ENCODE data around the gene CRTC3. TPM values are rescaled to one million over a fixed set of nuclear protein-coding genes. Genes with fewer than 3 reads are reported as not detected.
A peak's percentile ranks its signal among the peaks of the same experiment; 100 is the strongest.
"Not testable (repeated sequence)": the region's sequence is repeated elsewhere in the genome, so short reads cannot be mapped to it uniquely, and the experiment has no call there.

CRTC3 gene
- total RNA-seq, 2 experiments from 2014 or later, result 40.6 to 42.7 TPM

DNA sequence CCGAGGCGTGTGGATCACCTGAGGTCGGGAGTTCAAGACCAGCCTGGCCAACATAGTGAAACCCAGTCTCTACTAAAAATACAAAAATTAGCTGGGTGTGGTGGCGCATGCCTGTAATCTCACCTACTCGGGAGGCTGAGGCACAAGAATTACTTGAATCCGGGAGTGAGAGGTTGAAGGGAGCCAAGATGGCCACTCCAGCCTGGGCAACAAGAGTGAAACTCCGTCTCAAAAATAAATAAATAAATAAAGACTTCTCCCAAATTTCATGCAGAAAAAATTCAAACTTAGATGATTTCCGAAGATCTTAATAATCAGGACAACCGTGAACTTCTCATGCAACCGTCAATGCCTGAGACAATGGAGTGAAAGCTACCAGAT, 134.3 kb downstream of the CRTC3 start:
- peaks cover 14% of the 10 kb centered on the region for H3K27me3 Mint-ChIP-seq (ENCODE audit: low read depth)
- DNase-seq; H3K9me3 Mint-ChIP-seq; H3K27ac Mint-ChIP-seq; H3K36me3 Mint-ChIP-seq (ENCODE audit: low read depth): not testable (repeated sequence)
- intact Hi-C loops (cut with micrococcal nuclease), result loop anchor here (2.0 kb wide), 1 partner anchor 13 kb away; no protein-coding TSS in a partner anchor
- H3K4me1 Mint-ChIP-seq (ENCODE audit: low read depth), result peaks cover 57% of the 10 kb centered on the region
- H3K4me3 Mint-ChIP-seq, result peak overlapping the region; percentile 69
- CTCF ChIA-PET, result interaction anchor here (0.5 to 1.2 kb wide), 3 partner anchors 54 to 270 kb away, joined by 3 to 4 read pairs (median 3); no protein-coding TSS in a partner anchor

DNA sequence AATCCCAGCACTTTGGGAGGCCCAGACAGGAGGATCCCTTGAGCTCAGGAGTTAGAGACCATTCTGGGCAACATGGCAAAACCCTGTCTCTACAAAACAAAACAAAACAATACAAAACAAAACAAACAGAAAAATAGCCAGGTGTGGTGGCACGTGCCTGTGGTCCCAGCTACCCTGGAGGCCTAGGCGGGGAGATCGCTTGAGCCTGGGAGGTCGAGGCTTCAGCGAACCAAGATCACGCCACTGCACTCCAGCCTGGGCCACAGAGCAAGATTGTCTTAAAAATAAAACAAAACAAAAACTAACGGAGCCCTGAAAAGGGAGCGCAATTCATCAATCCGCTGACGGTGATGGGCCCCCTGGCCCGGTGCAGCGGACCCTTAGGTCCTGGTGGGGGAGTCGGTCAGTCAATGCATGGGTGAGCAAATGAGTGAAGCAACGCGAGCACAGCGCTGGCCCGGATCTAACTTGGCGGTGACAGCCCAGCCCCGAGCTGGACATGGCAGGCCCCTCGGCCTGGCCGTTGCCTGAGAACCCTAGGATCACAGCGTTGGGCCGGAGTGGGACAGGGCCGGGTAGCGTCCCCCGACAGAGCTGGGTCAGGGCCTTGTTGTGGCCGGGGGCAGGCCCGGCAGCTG, 135.0 kb downstream of the CRTC3 start:
- Mint-ChIP-seq H3K4me3 (peak overlapping the region; percentile 69), H3K4me1 (ENCODE audit: low read depth) (peaks cover 50% of the 10 kb centered on the region), H3K27ac (no peak overlapping the region), H3K36me3 (ENCODE audit: low read depth) (no peaks in the 10 kb centered on the region), H3K27me3 (ENCODE audit: low read depth) (peaks cover 13% of the 10 kb centered on the region), H3K9me3 (no peaks in the 10 kb centered on the region)
- no peak for DNase-seq
- CTCF ChIA-PET, result interaction anchor here (0.6 to 1.2 kb wide), 5 partner anchors 17 to 446 kb away, joined by 3 to 5 read pairs (median 3); no protein-coding TSS in a partner anchor
- intact Hi-C loops (cut with micrococcal nuclease), result loop anchor here (2.0 kb wide), 1 partner anchor 14 kb away; no protein-coding TSS in a partner anchor

DNA sequence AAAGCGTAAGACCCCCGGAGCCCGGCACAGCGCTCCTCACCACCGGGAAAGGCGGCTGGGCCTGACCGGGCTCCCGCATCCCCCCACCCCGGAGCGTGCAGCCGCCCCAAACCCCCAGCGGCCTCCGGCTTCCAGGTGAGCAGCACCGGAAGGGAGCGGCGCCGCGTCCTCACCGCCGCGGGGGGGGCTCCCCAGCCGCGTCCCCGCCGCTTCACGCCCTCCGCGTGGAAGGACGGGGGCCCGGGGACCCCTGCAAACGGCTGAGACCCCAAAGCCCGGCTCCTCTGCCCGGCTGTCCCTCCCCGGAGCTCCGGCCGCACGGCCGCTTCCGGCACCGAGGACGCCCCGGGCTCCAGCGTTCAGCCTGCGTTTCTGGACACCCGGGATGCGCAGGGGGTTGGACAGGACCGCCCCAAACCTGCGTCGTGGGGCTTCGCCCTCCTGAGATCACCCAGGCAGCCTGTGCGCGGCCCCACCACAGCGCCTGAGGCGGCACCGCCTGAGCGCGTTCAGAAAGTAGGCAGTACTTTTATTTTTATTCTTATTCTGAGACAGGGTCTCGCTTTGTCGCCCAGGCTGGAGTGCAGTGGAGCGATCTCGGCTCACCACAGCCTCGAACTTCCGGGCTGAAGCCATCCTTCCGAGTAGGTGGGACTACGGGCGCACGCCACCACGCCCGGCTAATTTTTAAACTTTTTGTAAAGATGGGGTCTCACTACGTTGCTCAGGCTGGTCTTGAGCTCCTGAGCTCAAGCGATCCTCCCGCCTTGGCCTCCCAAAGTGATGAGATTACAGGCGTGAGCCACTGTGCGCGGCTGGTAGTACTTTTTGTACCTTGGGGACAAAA, 135.8 kb downstream of the CRTC3 start:
- Mint-ChIP-seq H3K4me1 (ENCODE audit: low read depth) (peaks cover 42% of the 10 kb centered on the region), H3K4me3 (peak overlapping the region; percentile 72), H3K27me3 (ENCODE audit: low read depth) (peaks cover 13% of the 10 kb centered on the region)

DNA sequence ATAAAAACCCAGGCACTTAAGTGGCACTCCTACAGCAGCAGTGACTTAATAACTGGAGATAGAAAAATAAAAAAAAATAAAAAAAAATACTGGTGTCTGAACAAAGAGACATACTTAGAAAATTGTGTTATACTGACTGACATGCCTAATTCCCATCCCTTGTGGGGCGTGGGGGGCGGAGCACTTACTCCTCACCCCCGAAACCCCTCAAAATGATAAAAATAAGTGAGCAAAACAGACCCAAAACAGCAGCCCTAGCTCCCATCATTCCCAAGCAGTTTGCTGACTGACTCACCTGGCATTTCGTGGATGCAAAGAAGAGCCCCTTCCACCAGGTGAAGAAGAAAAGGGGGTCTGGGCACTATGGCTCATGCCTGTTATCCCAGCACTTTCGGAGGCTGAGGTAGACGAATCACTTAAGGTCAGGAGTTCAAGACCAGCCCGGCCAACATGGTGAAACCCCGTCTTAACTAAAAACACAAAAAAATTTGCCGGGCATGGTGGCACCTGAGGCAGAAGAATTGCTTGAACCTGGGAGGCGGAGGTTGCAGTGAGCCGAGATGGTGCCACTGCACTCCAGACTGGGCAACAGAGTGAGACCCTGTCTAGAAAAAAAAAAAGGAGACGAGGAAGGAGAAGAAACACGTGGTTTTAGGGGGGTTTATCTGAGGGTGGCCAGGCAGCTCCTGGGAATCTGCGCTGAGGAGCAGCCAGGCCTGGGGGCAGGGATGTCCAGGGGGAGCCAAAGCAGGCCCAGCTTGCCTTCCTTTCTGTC, 136.6 kb downstream of the CRTC3 start:
- Mint-ChIP-seq H3K4me3 (peak overlapping the region; percentile 72), H3K27me3 (ENCODE audit: low read depth) (peaks cover 13% of the 10 kb centered on the region), H3K9me3 (no peaks in the 10 kb centered on the region), H3K36me3 (ENCODE audit: low read depth) (no peaks in the 10 kb centered on the region), H3K4me1 (ENCODE audit: low read depth) (peaks cover 34% of the 10 kb centered on the region), H3K27ac (peak overlapping the region; percentile 31)
- peak; percentile 3 for DNase-seq
- intact Hi-C loops (cut with micrococcal nuclease), result no loop called here
- CTCF ChIA-PET, result interaction anchor here (0.6 kb wide), 1 partner anchor 26 kb away, joined by 4 read pairs; no protein-coding TSS in a partner anchor

More for the DNA sequence above, 135.8 kb downstream of the CRTC3 start:
- no peaks in the 10 kb centered on the region for H3K36me3 Mint-ChIP-seq (ENCODE audit: low read depth)
- CTCF ChIA-PET, result interaction anchor here (1.0 kb wide), 1 partner anchor 17 kb away, joined by 3 read pairs; no protein-coding TSS in a partner anchor
- intact Hi-C loops (cut with micrococcal nuclease), result loop anchor here (2.0 kb wide), 1 partner anchor 15 kb away; no protein-coding TSS in a partner anchor
- peak; percentile 58 for DNase-seq
- no peaks in the 10 kb centered on the region for H3K9me3 Mint-ChIP-seq
- H3K27ac Mint-ChIP-seq, result peak overlapping the region; percentile 31

DNA sequence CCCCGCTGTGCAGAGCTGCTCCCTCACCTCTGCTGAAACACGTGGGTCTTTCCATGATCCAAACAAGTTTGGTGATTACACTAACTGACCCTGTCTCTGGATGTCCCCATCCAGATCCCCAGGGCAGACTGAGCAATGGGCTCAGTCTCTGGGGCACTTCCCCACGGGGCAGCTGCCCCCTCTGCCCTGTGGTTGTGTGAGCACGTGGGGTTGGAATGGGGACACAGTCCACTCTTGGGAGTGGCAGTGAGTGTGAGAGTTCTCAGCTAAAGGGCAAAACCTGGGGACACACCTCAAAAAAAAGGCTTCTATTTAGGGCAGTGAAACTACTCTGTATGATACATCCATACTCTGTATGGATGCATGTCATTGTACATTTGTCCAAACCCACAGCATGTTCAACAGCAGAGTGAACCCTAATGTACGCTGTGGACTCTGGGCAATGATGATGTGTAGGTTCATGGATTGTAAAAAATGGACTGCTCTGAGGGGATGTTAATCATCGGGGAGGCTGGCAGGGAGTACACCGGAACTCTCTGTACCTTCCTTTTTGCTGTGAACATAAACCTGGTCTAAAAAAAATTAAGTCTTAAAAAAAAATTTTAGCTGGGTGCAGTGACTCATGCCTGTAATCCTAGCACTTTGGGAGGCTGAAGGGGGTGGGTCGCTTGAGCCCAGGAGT, 137.5 kb downstream of the CRTC3 start:
- Mint-ChIP-seq H3K4me1 (ENCODE audit: low read depth) (peaks cover 27% of the 10 kb centered on the region), H3K9me3 (no peaks in the 10 kb centered on the region), H3K4me3 (peak overlapping the region; percentile 53), H3K27ac (no peak overlapping the region), H3K36me3 (ENCODE audit: low read depth) (no peaks in the 10 kb centered on the region), H3K27me3 (ENCODE audit: low read depth) (peaks cover 13% of the 10 kb centered on the region)
- CTCF ChIA-PET, result interaction anchor here (0.6 kb wide), 1 partner anchor 26 kb away, joined by 4 read pairs; no protein-coding TSS in a partner anchor
- intact Hi-C loops (cut with micrococcal nuclease), result no loop called here
- DNase-seq, result no peak

DNA sequence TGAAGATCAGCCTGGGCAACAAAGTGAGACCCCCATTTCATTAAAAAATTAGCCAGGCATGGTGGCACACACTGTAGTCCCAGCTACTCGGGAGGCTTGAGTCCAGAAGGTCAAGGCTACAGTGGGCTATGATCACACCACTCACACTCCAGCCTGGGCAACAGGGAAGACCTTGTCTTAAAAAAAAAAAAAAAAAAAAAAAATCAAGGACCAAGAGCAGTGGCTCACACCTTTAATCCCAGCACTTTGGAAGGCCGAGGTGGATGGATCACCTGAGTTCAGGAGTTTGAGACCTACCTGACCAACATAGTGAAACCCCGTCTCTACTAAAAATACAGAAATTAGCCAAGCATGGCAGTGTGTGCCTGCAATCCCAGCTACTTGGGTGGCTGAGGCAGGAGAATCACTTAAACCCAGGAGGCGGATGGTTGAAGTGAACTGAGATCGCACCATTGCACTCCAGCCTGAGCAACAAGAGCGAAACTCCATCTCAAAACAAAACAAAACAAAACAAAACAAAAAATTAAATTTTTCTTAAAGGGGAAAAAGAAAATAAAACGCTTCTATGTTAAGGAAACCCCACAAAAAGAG, 138.1 kb downstream of the CRTC3 start:
- H3K9me3 Mint-ChIP-seq; H3K27ac Mint-ChIP-seq; H3K4me3 Mint-ChIP-seq; DNase-seq; intact Hi-C loops (cut with micrococcal nuclease); CTCF ChIA-PET; H3K36me3 Mint-ChIP-seq (ENCODE audit: low read depth): not testable (repeated sequence)
- H3K27me3 Mint-ChIP-seq (ENCODE audit: low read depth), result peaks cover 10% of the 10 kb centered on the region
- H3K4me1 Mint-ChIP-seq (ENCODE audit: low read depth), result peaks cover 25% of the 10 kb centered on the region

DNA sequence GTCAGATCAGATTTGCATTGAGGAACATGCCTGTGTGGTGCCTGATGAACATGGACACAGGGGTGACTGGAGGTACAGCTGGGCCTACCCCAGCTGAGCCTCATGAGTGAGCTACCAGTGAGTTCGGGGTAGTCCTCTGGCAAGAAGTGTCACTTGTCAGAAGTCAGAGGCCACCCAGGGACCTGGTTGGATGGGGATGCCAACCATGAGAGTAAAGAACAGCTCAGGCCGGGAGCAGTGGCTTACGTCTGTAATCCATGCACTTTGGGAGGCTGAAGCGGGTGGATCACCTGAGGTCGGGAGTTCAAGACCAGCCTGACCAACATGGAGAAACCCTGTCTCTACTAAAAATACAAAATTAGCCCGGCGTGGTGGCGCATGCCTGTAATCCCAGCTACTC, 140.9 kb downstream of the CRTC3 start:
- H3K4me3 Mint-ChIP-seq; H3K36me3 Mint-ChIP-seq (ENCODE audit: low read depth); H3K27me3 Mint-ChIP-seq (ENCODE audit: low read depth); H3K27ac Mint-ChIP-seq; DNase-seq; intact Hi-C loops (cut with micrococcal nuclease); H3K9me3 Mint-ChIP-seq: not testable (repeated sequence)
- peaks cover 12% of the 10 kb centered on the region for H3K4me1 Mint-ChIP-seq (ENCODE audit: low read depth)
- CTCF ChIA-PET, result interaction anchor here (0.9 to 1.2 kb wide), 3 partner anchors 23 to 46 kb away, joined by 3 to 4 read pairs (median 3); partner anchors contain the start of gene BLM

DNA sequence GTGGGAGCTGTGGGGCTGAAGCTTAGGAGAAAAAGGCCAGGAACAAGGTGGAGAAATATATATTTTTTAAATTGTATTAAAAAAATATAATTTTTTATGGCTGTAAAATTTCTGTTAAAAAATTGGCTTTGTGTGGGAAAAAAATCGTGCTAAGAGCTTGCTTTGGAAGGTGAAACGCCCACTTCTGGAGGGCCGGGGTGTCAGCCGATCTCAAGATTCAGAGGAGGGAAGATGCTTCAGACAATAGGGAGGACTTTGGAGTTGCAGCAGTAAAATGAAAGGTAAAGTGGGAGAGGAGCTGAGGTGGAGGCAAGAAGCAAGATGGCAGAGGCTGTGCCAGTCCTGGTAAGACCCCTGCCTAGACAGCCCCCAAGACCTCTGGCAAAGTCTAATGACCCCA, 141.5 kb downstream of the CRTC3 start:
- Mint-ChIP-seq H3K36me3 (ENCODE audit: low read depth) (no peaks in the 10 kb centered on the region), H3K4me1 (ENCODE audit: low read depth) (peaks cover 10% of the 10 kb centered on the region), H3K27me3 (ENCODE audit: low read depth) (peaks cover 4% of the 10 kb centered on the region), H3K9me3 (no peaks in the 10 kb centered on the region), H3K4me3 (no peak overlapping the region), H3K27ac (no peak overlapping the region)
- CTCF ChIA-PET, result interaction anchor here (0.9 to 1.0 kb wide), 2 partner anchors 39 to 46 kb away, joined by 3 to 4 read pairs; partner anchors contain the start of gene BLM
- intact Hi-C loops (cut with micrococcal nuclease), result no loop called here
- DNase-seq, result no peak

DNA sequence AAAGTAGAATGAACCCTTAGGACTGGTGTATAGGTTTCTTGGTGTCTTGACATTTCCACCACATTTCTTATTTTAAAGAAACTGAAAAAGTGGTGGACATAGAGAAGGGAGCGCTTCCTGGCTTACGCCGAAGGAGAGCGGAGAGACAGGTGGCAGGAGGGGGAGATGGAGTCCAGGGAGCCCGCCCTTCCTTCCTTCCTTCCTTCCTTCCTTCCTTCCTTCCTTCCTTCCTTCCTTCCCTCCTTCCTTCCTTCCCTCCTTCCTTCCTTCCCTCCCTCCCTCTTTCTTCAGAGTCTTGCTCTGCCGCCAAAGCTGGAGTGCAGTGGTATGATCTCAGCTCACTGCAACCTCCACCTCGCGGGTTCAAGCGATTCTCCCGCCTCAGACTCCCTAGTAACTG, 143.6 kb downstream of the CRTC3 start:
- H3K36me3 Mint-ChIP-seq (ENCODE audit: low read depth); H3K4me3 Mint-ChIP-seq; H3K9me3 Mint-ChIP-seq; H3K27me3 Mint-ChIP-seq (ENCODE audit: low read depth); H3K27ac Mint-ChIP-seq; H3K4me1 Mint-ChIP-seq (ENCODE audit: low read depth); intact Hi-C loops (cut with micrococcal nuclease); CTCF ChIA-PET; DNase-seq: not testable (repeated sequence)

DNA sequence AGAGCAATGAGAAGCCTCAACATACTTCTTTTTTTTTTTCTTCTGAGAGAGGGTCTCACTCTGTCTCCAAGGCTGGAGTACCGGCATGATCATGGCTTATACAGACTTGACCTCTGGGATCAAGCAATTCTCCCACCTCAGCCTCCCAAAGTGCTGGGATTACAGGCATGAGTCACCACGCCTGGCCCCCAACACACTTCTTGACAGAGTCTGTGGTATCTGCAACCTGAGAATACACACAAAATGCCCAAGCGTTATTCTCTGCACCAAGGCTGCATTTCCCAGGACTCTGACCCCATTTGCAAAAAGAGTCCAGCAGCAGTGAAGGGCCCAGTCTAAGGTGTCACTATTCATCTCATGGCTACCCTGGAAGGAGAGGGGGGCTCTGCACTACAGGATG, 144.8 kb downstream of the CRTC3 start:
- no peaks in the 10 kb centered on the region for H3K36me3 Mint-ChIP-seq (ENCODE audit: low read depth)
- no peak for DNase-seq
- H3K4me3 Mint-ChIP-seq, result no peak overlapping the region
- intact Hi-C loops (cut with micrococcal nuclease), result no loop called here
- H3K9me3 Mint-ChIP-seq, result no peaks in the 10 kb centered on the region
- CTCF ChIA-PET, result no interaction called here
- no peak overlapping the region for H3K27ac Mint-ChIP-seq
- peaks cover 18% of the 10 kb centered on the region for H3K4me1 Mint-ChIP-seq (ENCODE audit: low read depth)
- H3K27me3 Mint-ChIP-seq (ENCODE audit: low read depth), result no peaks in the 10 kb centered on the region

DNA sequence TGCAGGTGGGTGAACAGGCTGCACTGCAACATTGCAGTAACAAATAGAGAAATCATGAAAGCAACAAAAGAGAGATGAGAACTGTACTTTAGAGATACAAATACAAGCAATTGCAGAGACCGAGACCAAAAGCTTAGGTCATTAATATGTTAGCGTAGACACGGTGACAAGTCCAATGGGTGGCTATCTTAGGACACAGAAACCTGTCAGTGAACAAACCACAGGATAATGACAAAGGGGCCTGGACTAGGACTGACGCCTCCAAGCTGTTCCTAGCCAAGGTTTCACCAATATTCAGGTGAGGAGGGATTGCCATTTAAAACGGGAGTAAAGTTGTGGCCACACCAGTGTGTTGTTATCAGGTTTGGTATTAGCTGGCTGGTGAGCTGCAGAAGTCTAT, 145.7 kb downstream of the CRTC3 start:
- H3K27me3 Mint-ChIP-seq (ENCODE audit: low read depth), result no peaks in the 10 kb centered on the region
- H3K27ac Mint-ChIP-seq, result no peak overlapping the region
- no peaks in the 10 kb centered on the region for H3K9me3 Mint-ChIP-seq
- CTCF ChIA-PET, result no interaction called here
- no peak overlapping the region for H3K4me3 Mint-ChIP-seq
- no peak for DNase-seq
- peaks cover 28% of the 10 kb centered on the region for H3K4me1 Mint-ChIP-seq (ENCODE audit: low read depth)
- no peaks in the 10 kb centered on the region for H3K36me3 Mint-ChIP-seq (ENCODE audit: low read depth)
- intact Hi-C loops (cut with micrococcal nuclease), result loop anchor here (5.0 kb wide), 1 partner anchor 273 kb away; no protein-coding TSS in a partner anchor
